Esophagus muscularis mucosa (tissue), 4 donors: ENCODE results near the gene FIGNL2.

ENCODE experiments used
- CTCF ChIP-seq, 3 experiments: fragments of 200-600 bp in 2 of 3; fragments of 450-650 bp in 1 of 3; sonication (generic) in 2 of 3; IDR thresholded peaks; one replicate each; pipeline ENCODE4 v1.5.1; 2017 to 2019; ENCODE audit warnings: antibody characterized with exemption in 3 of 3, mild to moderate bottlenecking in 2 of 3, moderate library complexity in 1 of 3
- EP300 ChIP-seq: sonication (generic); formaldehyde crosslinking; IDR thresholded peaks from one replicate; pipeline ENCODE4 v1.6.1; 2017; ENCODE audit warnings: antibody characterized with exemption
- POLR2AphosphoS5 ChIP-seq, 2 donors: sonication (generic); formaldehyde crosslinking; IDR thresholded peaks; one replicate each; pipeline ENCODE4 v1.6.1; 2017; ENCODE audit warnings: antibody characterized with exemption in 2 of 2

GRCh38 chr12:51867796-51868428 is 19.4 kb upstream of the FIGNL2 start:
- TF ChIP-seq CTCF (IDR thresholded peaks at IDR 0.05), result no peak
- no peak for TF ChIP-seq EP300
- TF ChIP-seq POLR2AphosphoS5 (IDR thresholded peaks at IDR 0.05), result no peak
